Calu3 (cell line): ENCODE measurements around the gene PCCB. TPM values are rescaled to one million over a fixed set of nuclear protein-coding genes. Genes with fewer than 3 reads are reported as not detected.
"Not testable (repeated sequence)": the region's sequence is repeated elsewhere in the genome, so short reads cannot be mapped to it uniquely, and the experiment has no call there.

Experiments used
- BruUV-seq: library from RNA; stranded (reverse); fragments of 400-500 nt; replicated peaks from 2 replicates; lab custom pipeline; 2021; lab: Mats Ljungman, UMichigan
- CTCF ChIA-PET: fragments of 300-600 bp; sonication (Branson Sonifier 250); formaldehyde crosslinking; loops from one replicate; lab custom pipeline; 2022; ENCODE audit warnings: antibody characterized with exemption; lab: Charles Lee
- DNase-seq: peaks from one replicate; pipeline ENCODE4 v3.0.0; 2022
- H3K27ac Mint-ChIP-seq: one replicate; pipeline ENCODE4 v1.8.0; 2022; ENCODE audit warnings: mixed read lengths; ENCODE audit not compliant: unreplicated experiment
- H3K27me3 Mint-ChIP-seq: one replicate; pipeline ENCODE4 v1.8.0; 2022; ENCODE audit warnings: mixed read lengths; ENCODE audit not compliant: unreplicated experiment
- H3K36me3 Mint-ChIP-seq: one replicate; pipeline ENCODE4 v1.8.0; 2022; ENCODE audit warnings: mild to moderate bottlenecking, moderate library complexity, mixed read lengths; ENCODE audit not compliant: insufficient read depth, unreplicated experiment
- H3K4me1 Mint-ChIP-seq: one replicate; pipeline ENCODE4 v1.8.0; 2022; ENCODE audit warnings: mild to moderate bottlenecking, low read depth, mixed read lengths; ENCODE audit not compliant: unreplicated experiment
- H3K4me3 Mint-ChIP-seq: one replicate; pipeline ENCODE4 v1.8.0; 2022; ENCODE audit warnings: mild to moderate bottlenecking, low read depth, moderate library complexity, mixed read lengths; ENCODE audit not compliant: unreplicated experiment
- H3K9me3 Mint-ChIP-seq: one replicate; pipeline ENCODE4 v1.8.0; 2022; ENCODE audit warnings: low read depth, mixed read lengths; ENCODE audit not compliant: unreplicated experiment
- CTCF ChIP-seq: fragments of 200-600 bp; IDR thresholded peaks from one replicate; pipeline ENCODE4 v1.8.0; 2022; ENCODE audit warnings: antibody characterized with exemption; ENCODE audit not compliant: unreplicated experiment
- intact Hi-C: fragments of 100-400 bp; cut with micrococcal nuclease; formaldehyde crosslinking; loops from one replicate; pipeline ENCODE4 v1.10.0; 2022; ENCODE audit not compliant: unreplicated experiment
- total RNA-seq: library from RNA; stranded (reverse); gene quantifications from 2 replicates; pipeline ENCODE4 v1.2.3, GENCODE V29; 2022

The PCCB gene
- total RNA-seq, 1 experiment from 2014 or later = 52.3 TPM

GRCh38 chr3:136351351-136351750 is 101.2 kb downstream of the PCCB start:
- intact Hi-C loops = no loop called here
- Mint-ChIP-seq H3K36me3 (no peaks in the 10 kb centered on the region), H3K27ac (no peak overlapping the region), H3K27me3 (no peaks in the 10 kb centered on the region), H3K4me1 (peaks cover 19% of the 10 kb centered on the region), H3K4me3 (no peak overlapping the region), H3K9me3 (no peaks in the 10 kb centered on the region)
- no peak for DNase-seq
- TF ChIP-seq CTCF = no peak
- CTCF ChIA-PET = interaction anchor here (0.5 to 1.7 kb wide), 4 partner anchors 9 to 401 kb away, joined by 3 to 12 read pairs (median 4); partner anchors contain the start of gene STAG1
- BruUV-seq = no TSS peak

GRCh38 chr3:136351905-136352304 is 101.8 kb downstream of the PCCB start:
- Mint-ChIP-seq H3K36me3 (no peaks in the 10 kb centered on the region), H3K9me3 (no peaks in the 10 kb centered on the region), H3K27ac (no peak overlapping the region), H3K27me3 (no peaks in the 10 kb centered on the region), H3K4me3 (no peak overlapping the region), H3K4me1 (peaks cover 19% of the 10 kb centered on the region)
- intact Hi-C loops = no loop called here
- TF ChIP-seq CTCF = peak; percentile 48
- DNase-seq = no peak
- no TSS peak for BruUV-seq
- CTCF ChIA-PET = interaction anchor here (0.5 to 1.0 kb wide), 2 partner anchors 9 to 13 kb away, joined by 3 to 4 read pairs; no protein-coding TSS in a partner anchor

- H3K4me1 Mint-ChIP-seq = peaks cover 19% of the 10 kb centered on the region
- intact Hi-C loops = no loop called here
- H3K36me3 Mint-ChIP-seq = no peaks in the 10 kb centered on the region
Observed at GRCh38 chr3:136353461-136353860, 103.3 kb downstream of the PCCB start.

GRCh38 chr3:136366289-136366688 is 116.1 kb downstream of the PCCB start:
- Mint-ChIP-seq H3K9me3 (no peaks in the 10 kb centered on the region), H3K4me1 (no peaks in the 10 kb centered on the region), H3K4me3 (no peak overlapping the region), H3K36me3 (no peaks in the 10 kb centered on the region), H3K27ac (no peak overlapping the region), H3K27me3 (no peaks in the 10 kb centered on the region)
- CTCF ChIA-PET = interaction anchor here (0.6 to 1.0 kb wide), 3 partner anchors 249 to 435 kb away, joined by 3 to 6 read pairs (median 3); partner anchors contain the start of gene STAG1
- BruUV-seq = no TSS peak
- no peak for TF ChIP-seq CTCF
- no peak for DNase-seq
- intact Hi-C loops = no loop called here

More at GRCh38 chr3:136353461-136353860, 103.3 kb downstream of the PCCB start:
- Mint-ChIP-seq H3K27me3 (no peaks in the 10 kb centered on the region), H3K27ac (no peak overlapping the region), H3K4me3 (no peak overlapping the region), H3K9me3 (no peaks in the 10 kb centered on the region)
- no peak for TF ChIP-seq CTCF
- no TSS peak for BruUV-seq
- CTCF ChIA-PET = no interaction called here
- no peak for DNase-seq

GRCh38 chr3:136375800-136376199 is 125.7 kb downstream of the PCCB start:
- H3K36me3 Mint-ChIP-seq, H3K27me3 Mint-ChIP-seq, DNase-seq, H3K4me3 Mint-ChIP-seq, H3K9me3 Mint-ChIP-seq, H3K4me1 Mint-ChIP-seq, H3K27ac Mint-ChIP-seq, intact Hi-C loops, CTCF ChIA-PET, BruUV-seq: not testable (repeated sequence)
